Smooth muscle cell (in vitro differentiated cells): ENCODE measurements around the gene CASD1. TPM values are rescaled to one million over a fixed set of nuclear protein-coding genes. Genes with fewer than 3 reads are reported as not detected.

Experiments
- DNase-seq: peaks from one replicate; lab custom pipeline; 2025; ENCODE audit not compliant: unreplicated experiment; lab: John Stamatoyannopoulos, UW
- H2AFZ ChIP-seq: fragments of 200-600 bp; sonication (generic); 2 replicates; pipeline ENCODE4 v1.6.0; 2016; ENCODE audit warnings: antibody characterized with exemption, low read depth, mild to moderate bottlenecking
- H3F3A ChIP-seq: fragments of 200-600 bp; sonication (generic); 2 replicates; pipeline ENCODE4 v1.6.0; 2017; ENCODE audit warnings: antibody characterized with exemption, low read depth
- H3K27ac ChIP-seq: fragments of 200-600 bp; sonication (generic); 2 replicates; pipeline ENCODE4 v1.5.1; 2016; ENCODE audit warnings: low read depth, mild to moderate bottlenecking
- H3K27me3 ChIP-seq: fragments of 200-600 bp; sonication (generic); 2 replicates; pipeline ENCODE4 v1.6.1; 2016; ENCODE audit warnings: low read depth, mild to moderate bottlenecking
- H3K36me3 ChIP-seq: fragments of 200-600 bp; sonication (generic); 2 replicates; pipeline ENCODE4 v1.5.1; 2016; ENCODE audit warnings: low read depth
- H3K4me1 ChIP-seq: fragments of 200-600 bp; sonication (generic); 2 replicates; pipeline ENCODE4 v1.5.1; 2016; ENCODE audit warnings: low read depth
- H3K4me2 ChIP-seq: fragments of 200-600 bp; sonication (generic); 2 replicates; pipeline ENCODE4 v1.6.0; 2016; ENCODE audit warnings: mild to moderate bottlenecking
- H3K4me3 ChIP-seq: fragments of 200-600 bp; sonication (generic); 2 replicates; pipeline ENCODE4 v1.5.1; 2016; ENCODE audit warnings: mild to moderate bottlenecking
- H3K79me2 ChIP-seq: fragments of 200-600 bp; sonication (generic); 2 replicates; pipeline ENCODE4 v1.6.0; 2016; ENCODE audit warnings: low read depth, mild to moderate bottlenecking
- H3K9ac ChIP-seq: fragments of 200-600 bp; sonication (generic); 2 replicates; pipeline ENCODE4 v1.6.0; 2016; ENCODE audit warnings: low read depth
- H3K9me3 ChIP-seq: fragments of 200-600 bp; sonication (generic); replicated peaks from 2 replicates; pipeline ENCODE4 v1.5.1; 2016; ENCODE audit warnings: low read depth
- H4K20me1 ChIP-seq: fragments of 200-600 bp; sonication (generic); 2 replicates; pipeline ENCODE4 v1.6.0; 2016; ENCODE audit warnings: low read depth
- CTCF ChIP-seq: fragments of 200-600 bp; sonication (generic); IDR thresholded peaks from 2 replicates; pipeline ENCODE4 v1.5.1; 2017; ENCODE audit warnings: borderline replicate concordance, mild to moderate bottlenecking, antibody characterized with exemption; ENCODE audit not compliant: insufficient read depth, poor library complexity, severe bottlenecking
- WGBS: methylation state at CpG from one replicate; pipeline ENCODE4 v1.1.7; 2016; ENCODE audit warnings: low lambda C conversion rate; 5-methylcytosine and 5-hydroxymethylcytosine counted together
- polyA plus RNA-seq: library from polyadenylated mRNA; unstranded; fragments of >200 nt; fragmentation: Nextera tagmentation; extraction: Ambion mirVana; gene quantifications from 2 replicates; pipeline ENCODE4 v1.2.1, GENCODE V29; 2016
- total RNA-seq: library from RNA; depleted of rRNA; stranded (reverse); fragments of >200 nt; gene quantifications from 2 replicates; pipeline ENCODE4 v1.2.3, GENCODE V29; 2014

Gene CASD1
- total and polyA plus RNA-seq, 2 experiments from 2014 or later = 9.8 to 33.6 TPM

- no peak overlapping the region for H3K9ac ChIP-seq
- no peak for DNase-seq
- H3K9me3 ChIP-seq = no peaks in the 10 kb centered on the region
- H3K27me3 ChIP-seq = no peaks in the 10 kb centered on the region
- no peak overlapping the region for H3K4me3 ChIP-seq
- H3K4me2 ChIP-seq = peak overlapping the region; percentile 4
- H2AFZ ChIP-seq = no peak overlapping the region
- H4K20me1 ChIP-seq = peaks cover 8% of the 10 kb centered on the region
- H3F3A ChIP-seq = peaks cover under 1% of the 10 kb centered on the region
- H3K36me3 ChIP-seq = no peaks in the 10 kb centered on the region
- TF ChIP-seq CTCF = no peak
- H3K4me1 ChIP-seq = peaks cover 45% of the 10 kb centered on the region
- H3K79me2 ChIP-seq = peaks cover 64% of the 10 kb centered on the region
- no peak overlapping the region for H3K27ac ChIP-seq
Measured at GRCh38 chr7:94513565-94513860, 3.9 kb downstream of the CASD1 start.

- no peak overlapping the region for H3K9ac ChIP-seq
- no peaks in the 10 kb centered on the region for H3K9me3 ChIP-seq
- H3K79me2 ChIP-seq = peaks cover 64% of the 10 kb centered on the region
- H3K4me3 ChIP-seq = peak overlapping the region; percentile 19
- peak overlapping the region; percentile 8 for H3K4me2 ChIP-seq
- H4K20me1 ChIP-seq = peaks cover 8% of the 10 kb centered on the region
- H3K27me3 ChIP-seq = no peaks in the 10 kb centered on the region
- TF ChIP-seq CTCF = no peak
- no peaks in the 10 kb centered on the region for H3F3A ChIP-seq
- H3K36me3 ChIP-seq = no peaks in the 10 kb centered on the region
- no peak for DNase-seq
- no peak overlapping the region for H3K27ac ChIP-seq
- WGBS = 38% methylated on average over 4 of the region's 4 CpGs
- H3K4me1 ChIP-seq = peaks cover 42% of the 10 kb centered on the region
- no peak overlapping the region for H2AFZ ChIP-seq
Measured at GRCh38 chr7:94514140-94514889, 4.7 kb downstream of the CASD1 start.

GRCh38 chr7:94514917-94515316 is 5.3 kb downstream of the CASD1 start:
- Histone ChIP-seq H3K27ac (no peak overlapping the region), H3K4me3 (no peak overlapping the region), H2AFZ (no peak overlapping the region), H3K27me3 (no peaks in the 10 kb centered on the region), H3K9me3 (no peaks in the 10 kb centered on the region), H4K20me1 (peaks cover 8% of the 10 kb centered on the region), H3K4me1 (peaks cover 40% of the 10 kb centered on the region), H3K9ac (no peak overlapping the region), H3K79me2 (peaks cover 64% of the 10 kb centered on the region), H3F3A (no peaks in the 10 kb centered on the region), H3K36me3 (no peaks in the 10 kb centered on the region), H3K4me2 (no peak overlapping the region)
- DNase-seq = no peak
- no peak for TF ChIP-seq CTCF

- no peak for TF ChIP-seq CTCF
- no peaks in the 10 kb centered on the region for H3K9me3 ChIP-seq
- peaks cover 3% of the 10 kb centered on the region for H3K36me3 ChIP-seq
- peaks cover 3% of the 10 kb centered on the region for H3K4me1 ChIP-seq
- DNase-seq = no peak
- H3K27me3 ChIP-seq = no peaks in the 10 kb centered on the region
- H3K27ac ChIP-seq = no peak overlapping the region
- H3K4me2 ChIP-seq = no peak overlapping the region
- WGBS = 87% methylated on average over 3 of the region's 3 CpGs
- H2AFZ ChIP-seq = no peak overlapping the region
- no peaks in the 10 kb centered on the region for H3F3A ChIP-seq
- no peaks in the 10 kb centered on the region for H3K79me2 ChIP-seq
- H4K20me1 ChIP-seq = peaks cover 10% of the 10 kb centered on the region
- H3K9ac ChIP-seq = no peak overlapping the region
- no peak overlapping the region for H3K4me3 ChIP-seq
Measured at GRCh38 chr7:94525923-94526322, 16.3 kb downstream of the CASD1 start.
